Tibial nerve (tissue), 3 donors: ENCODE data around the gene MKRN2OS.

Source experiments
- POLR2A ChIP-seq, 2 donors: fragments of 450-650 bp; IDR thresholded peaks; one replicate each; pipeline ENCODE4 v1.6.1; 2017; ENCODE audit warnings: antibody characterized with exemption in 2 of 2, mild to moderate bottlenecking in 2 of 2, moderate library complexity in 2 of 2
- TF ChIP-seq, protein P1 (sequence below), 5 experiments: fragments of 200-600 bp in 3 of 5; fragments of 450-650 bp in 2 of 5; sonication (generic) in 3 of 5; IDR thresholded peaks; one replicate each; pipeline ENCODE4 v1.5.1; 2016 to 2019; ENCODE audit warnings: antibody characterized with exemption in 5 of 5, mild to moderate bottlenecking in 3 of 5, moderate library complexity in 2 of 5

DNA sequence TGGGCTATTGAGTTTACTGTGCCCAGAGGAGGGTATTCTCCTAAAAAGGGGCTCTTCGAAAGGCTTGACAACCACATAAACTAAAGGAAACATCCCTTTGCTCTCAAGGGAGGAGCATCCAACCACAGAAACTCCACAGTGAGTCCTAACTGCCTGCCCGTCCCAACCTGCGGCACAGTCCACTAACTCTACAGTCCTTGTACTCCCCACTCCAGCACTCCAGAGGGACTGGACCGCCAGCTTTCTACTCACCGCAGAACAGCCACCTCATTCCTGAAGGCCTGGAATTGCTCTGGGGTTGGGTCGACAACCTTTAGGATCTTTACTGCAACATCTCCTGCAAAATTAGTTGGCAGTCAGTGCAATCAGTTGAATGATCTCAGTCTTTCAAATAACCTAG lies 46.2 kb upstream of the MKRN2OS start:
- TF ChIP-seq POLR2A (IDR thresholded peaks at IDR 0.05) = no peak
- TF ChIP-seq, protein P1, sequence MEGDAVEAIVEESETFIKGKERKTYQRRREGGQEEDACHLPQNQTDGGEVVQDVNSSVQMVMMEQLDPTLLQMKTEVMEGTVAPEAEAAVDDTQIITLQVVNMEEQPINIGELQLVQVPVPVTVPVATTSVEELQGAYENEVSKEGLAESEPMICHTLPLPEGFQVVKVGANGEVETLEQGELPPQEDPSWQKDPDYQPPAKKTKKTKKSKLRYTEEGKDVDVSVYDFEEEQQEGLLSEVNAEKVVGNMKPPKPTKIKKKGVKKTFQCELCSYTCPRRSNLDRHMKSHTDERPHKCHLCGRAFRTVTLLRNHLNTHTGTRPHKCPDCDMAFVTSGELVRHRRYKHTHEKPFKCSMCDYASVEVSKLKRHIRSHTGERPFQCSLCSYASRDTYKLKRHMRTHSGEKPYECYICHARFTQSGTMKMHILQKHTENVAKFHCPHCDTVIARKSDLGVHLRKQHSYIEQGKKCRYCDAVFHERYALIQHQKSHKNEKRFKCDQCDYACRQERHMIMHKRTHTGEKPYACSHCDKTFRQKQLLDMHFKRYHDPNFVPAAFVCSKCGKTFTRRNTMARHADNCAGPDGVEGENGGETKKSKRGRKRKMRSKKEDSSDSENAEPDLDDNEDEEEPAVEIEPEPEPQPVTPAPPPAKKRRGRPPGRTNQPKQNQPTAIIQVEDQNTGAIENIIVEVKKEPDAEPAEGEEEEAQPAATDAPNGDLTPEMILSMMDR (IDR thresholded peaks at IDR 0.05) = no peak
